AG09309 (cell line): ENCODE measurements around the gene HIGD1B.

ENCODE experiments used
- DNase-seq: peaks from one replicate; pipeline ENCODE4 v3.0.0-alpha.2; 2010; ENCODE audit warnings: low read depth
- H3K4me3 ChIP-seq: 2 replicates; pipeline ENCODE4 v1.5.1; 2011; ENCODE audit warnings: mild to moderate bottlenecking, low read depth, low read length, moderate library complexity; ENCODE audit not compliant: control insufficient read depth
- TF ChIP-seq, protein P1 (sequence below): IDR thresholded peaks from 2 replicates; pipeline ENCODE4 v1.5.1; 2011; ENCODE audit warnings: mild to moderate bottlenecking, low read depth, low read length, inconsistent platforms; ENCODE audit not compliant: insufficient read depth, control insufficient read depth; ENCODE audit errors: missing control alignments

The HIGD1B gene

DNA sequence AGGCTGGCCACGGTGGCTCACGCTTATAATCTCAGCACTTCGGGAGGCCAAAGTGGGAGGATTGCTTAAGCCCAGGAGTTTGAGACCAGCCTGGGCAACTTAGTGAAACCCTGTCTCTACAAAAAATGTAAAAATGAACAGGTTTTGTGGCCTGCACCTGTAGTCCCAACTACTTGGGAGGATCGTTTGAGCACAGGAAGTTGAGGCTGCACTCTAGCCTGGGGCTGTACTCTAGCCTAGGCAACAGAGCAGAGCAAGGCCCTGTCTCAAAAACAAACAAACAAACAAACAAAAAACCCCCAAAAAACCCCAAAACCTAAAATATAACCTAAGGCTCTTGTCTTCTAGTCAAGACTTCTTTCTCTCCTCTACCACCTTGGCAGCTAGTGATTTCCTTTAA lies 7.4 kb upstream of the HIGD1B start:
- H3K4me3 ChIP-seq: no peak overlapping the region
- TF ChIP-seq, protein P1, sequence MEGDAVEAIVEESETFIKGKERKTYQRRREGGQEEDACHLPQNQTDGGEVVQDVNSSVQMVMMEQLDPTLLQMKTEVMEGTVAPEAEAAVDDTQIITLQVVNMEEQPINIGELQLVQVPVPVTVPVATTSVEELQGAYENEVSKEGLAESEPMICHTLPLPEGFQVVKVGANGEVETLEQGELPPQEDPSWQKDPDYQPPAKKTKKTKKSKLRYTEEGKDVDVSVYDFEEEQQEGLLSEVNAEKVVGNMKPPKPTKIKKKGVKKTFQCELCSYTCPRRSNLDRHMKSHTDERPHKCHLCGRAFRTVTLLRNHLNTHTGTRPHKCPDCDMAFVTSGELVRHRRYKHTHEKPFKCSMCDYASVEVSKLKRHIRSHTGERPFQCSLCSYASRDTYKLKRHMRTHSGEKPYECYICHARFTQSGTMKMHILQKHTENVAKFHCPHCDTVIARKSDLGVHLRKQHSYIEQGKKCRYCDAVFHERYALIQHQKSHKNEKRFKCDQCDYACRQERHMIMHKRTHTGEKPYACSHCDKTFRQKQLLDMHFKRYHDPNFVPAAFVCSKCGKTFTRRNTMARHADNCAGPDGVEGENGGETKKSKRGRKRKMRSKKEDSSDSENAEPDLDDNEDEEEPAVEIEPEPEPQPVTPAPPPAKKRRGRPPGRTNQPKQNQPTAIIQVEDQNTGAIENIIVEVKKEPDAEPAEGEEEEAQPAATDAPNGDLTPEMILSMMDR: no peak
- no peak for DNase-seq

DNA sequence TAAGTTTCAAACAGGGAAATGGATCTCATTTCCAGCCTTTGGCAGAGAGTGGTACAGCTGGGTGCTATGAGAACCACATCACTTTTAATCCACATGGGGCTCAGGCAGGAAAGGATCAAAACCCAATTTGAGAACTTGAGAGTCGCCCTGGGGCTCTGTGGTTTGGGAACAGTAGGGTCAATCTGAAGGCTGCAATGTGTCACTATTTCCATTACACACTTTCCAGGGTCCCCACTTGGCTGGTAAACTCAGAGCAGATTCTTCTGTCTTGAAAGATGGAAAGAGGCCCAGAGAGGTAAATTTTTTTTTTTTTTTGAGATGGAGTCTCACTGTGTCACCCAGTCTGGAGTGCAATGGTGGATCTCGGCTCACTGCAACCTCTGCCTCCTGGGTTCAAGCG lies 6.7 kb upstream of the HIGD1B start:
- no peak overlapping the region for H3K4me3 ChIP-seq
- no peak for DNase-seq
- TF ChIP-seq, protein P1: no peak

GRCh38 chr17:44842748-44843147 lies 4.9 kb upstream of the HIGD1B start:
- H3K4me3 ChIP-seq: no peak overlapping the region
- TF ChIP-seq, protein P1: no peak
- DNase-seq: no peak

DNA sequence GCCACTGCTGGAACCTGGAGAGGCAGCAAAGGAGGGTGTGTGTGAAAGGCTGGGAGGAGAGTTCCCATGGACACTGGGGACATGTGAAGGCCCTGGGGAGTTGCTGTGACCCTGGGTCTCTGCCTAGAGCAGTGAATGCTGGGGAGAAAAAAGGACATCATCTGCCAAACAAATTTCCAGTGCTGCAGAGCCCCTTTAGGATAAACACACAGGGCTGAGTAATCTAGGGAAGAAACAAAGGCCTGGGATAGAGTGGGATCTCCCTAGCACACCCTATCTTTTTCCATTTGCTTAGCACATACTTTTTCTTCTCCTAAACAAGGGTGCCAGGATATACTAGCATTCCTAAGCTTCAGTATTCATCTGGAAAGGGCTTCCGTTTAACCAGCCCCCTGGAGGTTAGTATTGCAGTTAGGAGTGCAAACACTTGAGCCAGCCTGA lies 3.3 kb upstream of the HIGD1B start:
- TF ChIP-seq, protein P1: peak; percentile 26

GRCh38 chr17:44846206-44846605 lies 1.5 kb upstream of the HIGD1B start:
- TF ChIP-seq, protein P1: no peak
- no peak for DNase-seq
- no peak overlapping the region for H3K4me3 ChIP-seq

More for the DNA sequence above, 3.3 kb upstream of the HIGD1B start:
- no peak overlapping the region for H3K4me3 ChIP-seq
- DNase-seq: no peak

GRCh38 chr17:44848257-44848795 lies 643 bp downstream of the HIGD1B start:
- no peak for DNase-seq
- TF ChIP-seq, protein P1: no peak
- no peak overlapping the region for H3K4me3 ChIP-seq

DNA sequence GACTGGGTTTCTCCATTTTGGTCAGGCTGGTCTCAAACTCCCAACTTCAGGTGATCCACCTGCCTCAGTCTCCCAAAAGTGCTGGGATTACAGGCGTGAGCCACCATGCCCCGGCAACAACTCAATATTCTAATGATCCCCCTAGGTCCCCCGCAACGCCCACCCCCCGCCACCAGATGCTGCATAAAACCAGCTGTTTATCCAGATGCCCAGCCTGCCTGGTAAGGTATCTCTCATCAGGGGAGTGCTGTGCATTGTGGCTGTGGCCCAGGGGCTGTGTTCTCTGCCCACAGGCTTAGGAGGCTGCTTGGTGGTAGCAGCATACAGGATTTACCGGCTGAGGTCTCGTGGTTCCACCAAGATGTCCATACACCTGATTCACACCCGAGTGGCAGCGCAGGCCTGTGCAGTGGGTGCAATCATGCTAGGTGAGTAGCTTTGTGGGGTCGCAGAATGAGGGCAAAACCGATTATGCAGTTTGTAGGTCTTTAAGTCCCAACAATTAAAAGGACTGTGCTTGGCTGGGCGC lies 1.3 kb downstream of the HIGD1B start:
- no peak overlapping the region for H3K4me3 ChIP-seq
- DNase-seq: no peak
- TF ChIP-seq, protein P1: no peak
